ENCODE measurements around the gene ARID4B.

The ARID4B gene

GRCh38 chr1:235246022-235246948, 81.7 kb downstream of the ARID4B start:
- no CpG with 5 or more reads among the region's 2 CpGs for WGBS (ENCODE audit: extremely low coverage, insufficient coverage, low lambda C conversion rate)
- no peaks in the 10 kb centered on the region for H3K36me3 ChIP-seq (ENCODE audit: control insufficient read depth, insufficient read depth, low read length)
- no peak overlapping the region for H3K27ac ChIP-seq (ENCODE audit: low read depth, low read length)

DNA sequence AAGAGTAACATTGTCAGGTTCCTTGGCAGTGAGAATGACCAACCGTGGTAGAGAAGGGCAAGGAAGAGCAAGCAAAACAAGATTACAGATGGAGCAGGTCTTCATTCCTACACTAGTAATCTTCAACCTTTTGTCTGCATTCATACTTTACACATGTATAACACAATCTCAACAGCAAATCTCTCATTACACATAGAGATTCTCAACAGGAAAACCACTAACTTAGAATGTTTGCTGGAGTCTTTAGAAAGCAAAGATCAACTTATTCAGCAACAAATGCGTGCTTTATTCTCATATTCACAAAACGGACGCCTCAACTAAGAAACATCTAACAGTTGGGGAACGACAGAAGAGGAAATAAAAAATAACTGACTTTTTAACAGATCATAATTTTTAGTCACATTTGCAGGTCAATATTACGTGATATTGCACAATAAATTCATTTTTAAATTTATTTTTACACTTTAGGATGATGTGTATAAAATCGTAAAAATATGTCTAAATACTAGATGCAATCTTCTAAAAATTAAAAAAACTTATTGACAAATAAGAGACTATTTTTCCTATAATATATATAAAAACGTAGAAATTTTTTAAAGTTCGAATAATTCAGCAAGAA, 82.9 kb downstream of the ARID4B start:
- Histone ChIP-seq H4K5ac (ENCODE audit: low read length) (no peak overlapping the region), H4K8ac (ENCODE audit: low read depth, low read length) (no peak overlapping the region), H3K36me3 (ENCODE audit: control insufficient read depth, insufficient read depth, low read length) (no peaks in the 10 kb centered on the region), H3K27ac (ENCODE audit: low read depth, low read length) (no peak overlapping the region), H3K27me3 (ENCODE audit: insufficient read depth, low read length, poor library complexity) (no peaks in the 10 kb centered on the region), H2BK5ac (ENCODE audit: low read length) (no peak overlapping the region), H3K79me1 (ENCODE audit: low read length) (no peaks in the 10 kb centered on the region), H3K4me1 (ENCODE audit: control insufficient read depth, low read depth, low read length) (no peaks in the 10 kb centered on the region), H3K23ac (ENCODE audit: low read length) (no peak overlapping the region), H3K79me2 (ENCODE audit: control insufficient read depth, insufficient read depth, low read length) (no peaks in the 10 kb centered on the region), H2AK5ac (ENCODE audit: low read length) (no peak overlapping the region), H3K4ac (ENCODE audit: low read depth, low read length) (no peak overlapping the region), H3K4me3 (ENCODE audit: low read length) (no peak overlapping the region), H3K18ac (ENCODE audit: low read length) (no peak overlapping the region), H3K4me2 (ENCODE audit: low read length) (no peak overlapping the region), H3K56ac (ENCODE audit: low read length) (no peak overlapping the region), H2BK15ac (replicated peaks; ENCODE audit: low read depth) (no peak overlapping the region), H2BK120ac (ENCODE audit: low read depth, low read length) (no peak overlapping the region), H3K9ac (ENCODE audit: low read length) (no peak overlapping the region)
- no peak for DNase-seq
- no CpG with 5 or more reads among the region's 9 CpGs for WGBS (ENCODE audit: extremely low coverage, insufficient coverage, low lambda C conversion rate)

More at GRCh38 chr1:235246022-235246948, 81.7 kb downstream of the ARID4B start:
- H2AK5ac ChIP-seq (ENCODE audit: low read length): no peak overlapping the region
- no peaks in the 10 kb centered on the region for H3K79me2 ChIP-seq (ENCODE audit: control insufficient read depth, insufficient read depth, low read length)
- no peak overlapping the region for H3K23ac ChIP-seq (ENCODE audit: low read length)
- H3K9ac ChIP-seq (ENCODE audit: low read length): no peak overlapping the region
- no peak overlapping the region for H3K18ac ChIP-seq (ENCODE audit: low read length)
- no peak overlapping the region for H4K8ac ChIP-seq (ENCODE audit: low read depth, low read length)
- no peak overlapping the region for H2BK120ac ChIP-seq (ENCODE audit: low read depth, low read length)
- no peak overlapping the region for H2BK15ac ChIP-seq (replicated peaks; ENCODE audit: low read depth)
- no peak overlapping the region for H3K4me3 ChIP-seq (ENCODE audit: low read length)
- no peak for DNase-seq
- H3K27me3 ChIP-seq (ENCODE audit: insufficient read depth, low read length, poor library complexity): no peaks in the 10 kb centered on the region
- no peak overlapping the region for H2BK5ac ChIP-seq (ENCODE audit: low read length)
- no peak overlapping the region for H4K5ac ChIP-seq (ENCODE audit: low read length)
- no peak overlapping the region for H3K4me2 ChIP-seq (ENCODE audit: low read length)
- no peaks in the 10 kb centered on the region for H3K79me1 ChIP-seq (ENCODE audit: low read length)
- no peaks in the 10 kb centered on the region for H3K4me1 ChIP-seq (ENCODE audit: control insufficient read depth, low read depth, low read length)
- no peak overlapping the region for H3K4ac ChIP-seq (ENCODE audit: low read depth, low read length)
- no peak overlapping the region for H3K56ac ChIP-seq (ENCODE audit: low read length)

DNA sequence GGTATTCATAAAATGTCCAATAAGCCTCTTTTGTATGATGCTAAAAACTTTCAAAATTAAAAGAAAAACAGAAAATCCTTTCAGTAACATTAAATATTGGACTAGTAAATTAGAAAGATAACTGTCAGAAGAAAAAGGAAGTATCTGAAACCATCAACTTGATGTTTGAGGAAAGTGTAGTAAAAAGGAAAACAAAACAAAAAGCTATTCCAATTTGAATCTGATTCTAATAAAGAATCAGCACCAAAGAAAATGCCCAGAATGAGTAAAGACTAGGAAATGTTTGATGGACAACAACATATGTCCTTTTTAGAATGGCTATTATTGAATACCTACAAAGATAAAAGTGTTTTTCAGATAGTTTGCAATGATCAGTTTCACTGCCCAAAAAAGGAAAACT, 87.0 kb downstream of the ARID4B start:
- Histone ChIP-seq H2AK5ac (ENCODE audit: low read length) (no peak overlapping the region), H2BK120ac (ENCODE audit: low read depth, low read length) (no peak overlapping the region), H2BK15ac (replicated peaks; ENCODE audit: low read depth) (no peak overlapping the region), H2BK5ac (ENCODE audit: low read length) (no peak overlapping the region), H3K23ac (ENCODE audit: low read length) (no peak overlapping the region), H3K4me1 (ENCODE audit: control insufficient read depth, low read depth, low read length) (no peaks in the 10 kb centered on the region), H3K18ac (ENCODE audit: low read length) (no peak overlapping the region), H3K4ac (ENCODE audit: low read depth, low read length) (no peak overlapping the region), H3K79me2 (ENCODE audit: control insufficient read depth, insufficient read depth, low read length) (no peaks in the 10 kb centered on the region), H3K4me3 (ENCODE audit: low read length) (no peak overlapping the region), H4K5ac (ENCODE audit: low read length) (no peak overlapping the region), H3K9ac (ENCODE audit: low read length) (no peak overlapping the region), H3K36me3 (ENCODE audit: control insufficient read depth, insufficient read depth, low read length) (no peaks in the 10 kb centered on the region), H3K27me3 (ENCODE audit: insufficient read depth, low read length, poor library complexity) (no peaks in the 10 kb centered on the region), H3K79me1 (ENCODE audit: low read length) (no peaks in the 10 kb centered on the region), H3K4me2 (ENCODE audit: low read length) (no peak overlapping the region), H3K56ac (ENCODE audit: low read length) (no peak overlapping the region), H3K27ac (ENCODE audit: low read depth, low read length) (no peak overlapping the region), H4K8ac (ENCODE audit: low read depth, low read length) (no peak overlapping the region)
- DNase-seq: no peak

DNA sequence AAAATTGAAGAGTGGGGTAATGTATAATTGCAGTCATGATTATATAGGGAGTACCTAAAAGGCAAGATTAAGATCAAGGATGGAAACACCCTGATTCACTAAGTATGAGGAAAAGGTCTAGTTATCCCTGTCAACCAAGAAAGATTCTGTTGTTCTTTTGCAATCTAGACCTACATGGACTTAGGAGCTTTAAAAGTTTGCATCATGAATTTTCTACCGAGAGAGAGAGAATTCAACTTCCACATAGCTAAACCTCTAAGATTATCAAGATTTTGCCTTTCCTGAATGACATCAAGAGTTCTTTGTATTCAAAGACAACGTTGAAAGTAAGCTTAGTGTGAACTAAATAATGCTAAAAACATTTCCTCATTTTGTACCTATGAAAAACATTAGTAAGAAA, 88.1 kb downstream of the ARID4B start:
- no peak overlapping the region for H2AK5ac ChIP-seq (ENCODE audit: low read length)
- no peak overlapping the region for H2BK5ac ChIP-seq (ENCODE audit: low read length)
- H3K79me2 ChIP-seq (ENCODE audit: control insufficient read depth, insufficient read depth, low read length): no peaks in the 10 kb centered on the region
- no peak overlapping the region for H3K56ac ChIP-seq (ENCODE audit: low read length)
- no peak overlapping the region for H3K4me2 ChIP-seq (ENCODE audit: low read length)
- no peak overlapping the region for H4K5ac ChIP-seq (ENCODE audit: low read length)
- no peak overlapping the region for H2BK120ac ChIP-seq (ENCODE audit: low read depth, low read length)
- H3K27ac ChIP-seq (ENCODE audit: low read depth, low read length): no peak overlapping the region
- peak; percentile 8 for DNase-seq
- H3K4ac ChIP-seq (ENCODE audit: low read depth, low read length): no peak overlapping the region
- no peak overlapping the region for H4K8ac ChIP-seq (ENCODE audit: low read depth, low read length)
- no peak overlapping the region for H3K4me3 ChIP-seq (ENCODE audit: low read length)
- H3K27me3 ChIP-seq (ENCODE audit: insufficient read depth, low read length, poor library complexity): no peaks in the 10 kb centered on the region
- WGBS (ENCODE audit: extremely low coverage, insufficient coverage, low lambda C conversion rate): no CpG with 5 or more reads among the region's 2 CpGs
- no peak overlapping the region for H3K23ac ChIP-seq (ENCODE audit: low read length)
- H2BK15ac ChIP-seq (replicated peaks; ENCODE audit: low read depth): no peak overlapping the region
- H3K36me3 ChIP-seq (ENCODE audit: control insufficient read depth, insufficient read depth, low read length): no peaks in the 10 kb centered on the region
- H3K9ac ChIP-seq (ENCODE audit: low read length): no peak overlapping the region
- no peaks in the 10 kb centered on the region for H3K79me1 ChIP-seq (ENCODE audit: low read length)
- no peak overlapping the region for H3K18ac ChIP-seq (ENCODE audit: low read length)
- no peaks in the 10 kb centered on the region for H3K4me1 ChIP-seq (ENCODE audit: control insufficient read depth, low read depth, low read length)

DNA sequence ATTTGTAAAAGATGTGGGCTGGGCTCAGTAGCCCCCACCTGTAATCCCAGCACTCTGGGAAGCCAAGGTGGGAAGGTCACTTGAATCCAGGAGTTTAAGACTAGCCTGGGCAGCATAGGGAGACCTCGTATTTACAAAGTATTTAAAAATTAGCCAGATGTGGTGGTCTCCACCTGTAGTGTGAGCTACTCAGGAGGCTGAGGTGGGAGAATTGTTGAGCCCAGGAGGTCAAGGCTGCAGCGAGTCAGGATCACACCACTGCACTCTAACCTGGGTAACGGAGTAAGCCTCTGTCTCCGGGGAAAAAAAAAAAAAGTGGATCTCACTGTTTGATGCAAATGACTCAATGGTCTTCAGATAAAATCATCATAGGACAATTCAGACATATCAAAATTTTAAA, 89.4 kb downstream of the ARID4B start:
- Histone ChIP-seq H2BK5ac (ENCODE audit: low read length) (no peak overlapping the region), H3K79me2 (ENCODE audit: control insufficient read depth, insufficient read depth, low read length) (no peaks in the 10 kb centered on the region), H3K4ac (ENCODE audit: low read depth, low read length) (no peak overlapping the region), H2BK120ac (ENCODE audit: low read depth, low read length) (no peak overlapping the region), H3K4me1 (ENCODE audit: control insufficient read depth, low read depth, low read length) (no peaks in the 10 kb centered on the region), H3K27ac (ENCODE audit: low read depth, low read length) (no peak overlapping the region), H2AK5ac (ENCODE audit: low read length) (no peak overlapping the region), H3K4me3 (ENCODE audit: low read length) (no peak overlapping the region), H3K56ac (ENCODE audit: low read length) (no peak overlapping the region), H4K5ac (ENCODE audit: low read length) (no peak overlapping the region), H3K27me3 (ENCODE audit: insufficient read depth, low read length, poor library complexity) (no peaks in the 10 kb centered on the region), H3K79me1 (ENCODE audit: low read length) (no peaks in the 10 kb centered on the region), H3K4me2 (ENCODE audit: low read length) (no peak overlapping the region), H2BK15ac (replicated peaks; ENCODE audit: low read depth) (no peak overlapping the region), H3K36me3 (ENCODE audit: control insufficient read depth, insufficient read depth, low read length) (no peaks in the 10 kb centered on the region), H3K23ac (ENCODE audit: low read length) (no peak overlapping the region), H4K8ac (ENCODE audit: low read depth, low read length) (no peak overlapping the region), H3K9ac (ENCODE audit: low read length) (no peak overlapping the region), H3K18ac (ENCODE audit: low read length) (no peak overlapping the region)
- no CpG with 5 or more reads among the region's 4 CpGs for WGBS (ENCODE audit: extremely low coverage, insufficient coverage, low lambda C conversion rate)
- no peak for DNase-seq

Measured in mesendoderm (in vitro differentiated cells).